GM15510 (cell line): Measurements from ENCODE around the gene DRC7.

Experiments
- POLR2A ChIP-seq: IDR thresholded peaks from 3 replicates; pipeline ENCODE4 v1.6.1; 2011; ENCODE audit warnings: borderline replicate concordance; ENCODE audit not compliant: insufficient read length; ENCODE audit errors: extremely low read depth

DRC7 gene

GRCh38 chr16:57656342-57656955 lies 38.2 kb upstream of the DRC7 start:
- TF ChIP-seq POLR2A, result no peak

DNA sequence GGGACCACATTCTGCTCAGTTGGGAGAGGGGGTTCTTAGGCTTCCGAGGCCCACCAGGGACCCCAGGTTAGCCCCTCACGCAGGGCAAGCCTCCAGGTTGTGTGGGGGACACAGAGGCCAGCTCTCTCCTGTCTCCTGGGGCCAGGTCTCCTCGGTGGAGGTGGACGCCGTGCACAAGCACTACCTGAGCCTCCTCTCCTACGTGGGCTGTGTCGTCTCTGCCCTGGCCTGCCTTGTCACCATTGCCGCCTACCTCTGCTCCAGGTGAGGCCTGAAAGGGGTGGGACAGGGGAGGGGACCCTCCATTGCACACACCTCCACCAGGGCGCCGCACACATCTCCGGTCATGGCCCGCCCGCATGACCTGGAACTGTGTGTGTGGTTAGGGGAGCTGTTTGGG lies 37.4 kb upstream of the DRC7 start:
- TF ChIP-seq POLR2A, result no peak

GRCh38 chr16:57658130-57658877 lies 36.3 kb upstream of the DRC7 start:
- TF ChIP-seq POLR2A, result no peak

GRCh38 chr16:57658878-57659674 lies 35.5 kb upstream of the DRC7 start:
- TF ChIP-seq POLR2A, result no peak

DNA sequence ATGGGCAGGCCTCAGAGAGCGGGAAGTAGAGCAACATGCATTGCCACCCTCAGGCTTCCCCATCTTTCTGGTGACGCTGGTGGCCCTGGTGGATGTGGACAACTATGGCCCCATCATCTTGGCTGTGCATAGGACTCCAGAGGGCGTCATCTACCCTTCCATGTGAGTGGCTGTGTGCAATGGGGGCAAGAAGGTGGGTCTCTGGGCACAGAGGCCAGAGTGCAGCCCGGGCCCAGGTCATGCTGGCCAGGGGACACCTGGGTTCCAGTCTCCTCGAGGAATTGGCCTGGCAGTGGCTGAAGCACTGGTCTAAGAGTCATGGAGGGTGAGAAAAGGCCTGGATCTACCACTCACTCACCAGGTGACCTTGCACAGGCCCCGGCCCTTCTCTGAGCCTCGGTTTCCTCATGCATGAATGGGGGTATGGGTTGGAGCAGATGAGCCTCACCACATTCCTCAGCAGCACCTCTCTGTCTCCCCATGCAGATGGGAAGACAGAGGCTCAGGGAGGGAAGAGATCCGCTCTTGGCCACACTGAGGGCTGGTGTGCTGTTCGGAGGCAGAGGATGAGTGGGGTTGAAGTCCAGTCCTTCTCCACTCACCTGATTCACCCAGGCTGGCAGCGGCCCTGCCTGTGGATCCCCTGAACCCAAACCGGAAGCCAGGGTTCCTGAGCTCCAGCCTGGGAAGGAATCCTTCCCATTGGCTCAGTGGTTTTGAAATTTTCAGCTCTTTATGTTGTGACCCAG lies 33.7 kb upstream of the DRC7 start:
- TF ChIP-seq POLR2A, result no peak

- TF ChIP-seq POLR2A, result no peak
Measured at GRCh38 chr16:57661510-57661909, 33.1 kb upstream of the DRC7 start.

DNA sequence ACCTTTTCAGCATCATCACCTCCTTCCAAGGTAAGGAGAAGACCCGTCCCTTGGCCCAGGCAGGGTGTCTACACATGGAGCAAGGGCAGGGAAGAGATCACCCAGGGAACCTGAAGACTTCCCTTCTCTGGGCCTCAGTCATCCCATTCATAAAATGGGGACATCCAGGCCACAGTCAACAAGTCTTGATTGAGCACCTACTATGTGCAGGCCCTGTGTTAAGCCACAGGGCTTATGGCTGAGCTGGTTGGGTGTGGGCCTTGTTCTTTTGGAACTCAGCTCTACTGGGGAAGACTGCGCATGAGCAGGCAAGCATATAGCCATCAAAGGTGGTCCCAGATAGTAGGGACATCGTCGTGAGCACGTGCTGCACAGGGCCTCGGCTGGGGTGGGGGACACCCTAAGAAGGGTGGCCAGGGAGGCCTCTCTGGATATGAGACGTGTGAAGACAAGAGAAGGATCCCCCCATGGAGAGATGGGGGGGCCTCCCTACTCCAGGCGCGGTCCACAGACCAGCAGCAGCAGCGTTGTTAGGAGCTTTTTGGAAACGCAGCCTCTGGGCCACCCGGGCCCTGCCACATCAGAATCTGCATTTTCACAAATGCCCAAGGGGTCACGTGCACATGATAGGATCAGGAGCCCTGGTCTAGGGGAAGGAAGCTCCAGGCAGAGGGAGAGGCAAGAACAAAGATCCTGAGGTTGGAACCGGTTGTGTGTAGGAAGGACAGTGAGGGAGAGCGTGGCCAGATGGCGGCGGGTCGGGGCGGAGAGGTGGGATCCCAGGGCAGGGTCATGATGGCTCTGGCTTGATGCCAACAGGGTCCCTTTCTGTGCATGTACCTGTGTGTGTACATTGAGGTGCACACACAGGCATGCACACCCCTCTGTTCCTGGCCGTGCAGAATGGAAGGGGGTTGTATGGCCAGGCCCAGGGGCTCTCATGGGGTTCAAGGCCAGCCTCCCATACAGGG lies 32.4 kb upstream of the DRC7 start:
- no peak for TF ChIP-seq POLR2A

- TF ChIP-seq POLR2A, result no peak
Measured at GRCh38 chr16:57663436-57663835, 31.2 kb upstream of the DRC7 start.

DNA sequence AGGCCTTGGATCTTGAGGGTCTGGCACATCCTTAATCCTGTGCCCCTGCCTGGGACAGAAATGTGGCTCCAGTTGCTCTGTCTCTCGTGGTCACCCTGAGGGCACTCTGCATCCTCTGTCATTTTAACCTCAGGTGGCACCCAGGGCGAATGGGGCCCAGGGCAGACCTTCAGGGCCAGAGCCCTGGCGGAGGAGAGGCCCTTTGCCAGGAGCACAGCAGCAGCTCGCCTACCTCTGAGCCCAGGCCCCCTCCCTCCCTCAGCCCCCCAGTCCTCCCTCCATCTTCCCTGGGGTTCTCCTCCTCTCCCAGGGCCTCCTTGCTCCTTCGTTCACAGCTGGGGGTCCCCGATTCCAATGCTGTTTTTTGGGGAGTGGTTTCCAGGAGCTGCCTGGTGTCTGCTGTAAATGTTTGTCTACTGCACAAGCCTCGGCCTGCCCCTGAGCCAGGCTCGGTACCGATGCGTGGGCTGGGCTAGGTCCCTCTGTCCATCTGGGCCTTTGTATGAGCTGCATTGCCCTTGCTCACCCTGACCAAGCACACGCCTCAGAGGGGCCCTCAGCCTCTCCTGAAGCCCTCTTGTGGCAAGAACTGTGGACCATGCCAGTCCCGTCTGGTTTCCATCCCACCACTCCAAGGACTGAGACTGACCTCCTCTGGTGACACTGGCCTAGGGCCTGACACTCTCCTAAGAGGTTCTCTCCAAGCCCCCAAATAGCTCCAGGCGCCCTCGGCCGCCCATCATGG lies 30.5 kb upstream of the DRC7 start:
- TF ChIP-seq POLR2A, result no peak

DNA sequence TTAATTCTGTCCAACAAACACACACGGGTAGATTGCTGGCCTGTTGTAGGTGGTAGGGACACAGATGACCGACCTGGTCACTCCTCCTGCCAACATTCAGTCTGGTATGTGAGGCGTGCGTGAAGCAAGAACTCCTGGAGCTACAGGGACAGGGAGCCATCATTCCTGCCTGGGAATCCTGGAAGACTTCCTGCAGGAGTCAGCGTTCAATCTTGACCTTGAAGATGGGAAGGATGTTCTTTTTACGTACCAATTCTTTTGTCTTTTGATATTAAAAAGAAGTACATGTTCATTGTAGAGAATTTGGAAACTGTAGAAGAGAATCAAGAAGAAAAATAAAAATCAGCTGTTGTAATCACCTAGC lies 30.0 kb upstream of the DRC7 start:
- TF ChIP-seq POLR2A, result no peak

- TF ChIP-seq POLR2A, result no peak
Measured at GRCh38 chr16:57665541-57665940, 29.1 kb upstream of the DRC7 start.

GRCh38 chr16:57666353-57667047 lies 28.1 kb upstream of the DRC7 start:
- TF ChIP-seq POLR2A, result no peak
